HepG2 (cell line): ENCODE data around the gene TTLL1. TPM values are rescaled to one million over a fixed set of nuclear protein-coding genes. Genes with fewer than 3 reads are reported as not detected.
A peak's percentile ranks its signal among the peaks of the same experiment; 100 is the strongest.

Experiments
- CENPT ChIP-seq: sonication (generic); formaldehyde crosslinking; IDR thresholded peaks from 2 replicates; pipeline ENCODE4 v1.8.0; 2022; ENCODE audit warnings: low read depth, mild to moderate bottlenecking, moderate library complexity, missing genetic modification reagents
- RAD21 ChIP-seq: fragments of 450-650 bp; formaldehyde crosslinking; IDR thresholded peaks from 2 replicates; pipeline ENCODE4 v1.5.0; 2020; ENCODE audit warnings: mild to moderate bottlenecking
- RFX3 ChIP-seq: IDR thresholded peaks from 2 replicates; pipeline ENCODE4 v1.6.1; 2016; ENCODE audit warnings: missing biosample characterization, missing genetic modification reagents
- SMC3 ChIP-seq: IDR thresholded peaks from 2 replicates; pipeline ENCODE4 v1.6.1; 2011; ENCODE audit warnings: low read length, improper control_type of control experiment
- ZBTB38 ChIP-seq: sonication (generic); formaldehyde crosslinking; IDR thresholded peaks from 2 replicates; pipeline ENCODE4 v1.5.1; 2020; ENCODE audit warnings: mild to moderate bottlenecking, missing genetic modification reagents
- ZNF124 ChIP-seq: sonication (generic); formaldehyde crosslinking; IDR thresholded peaks from 2 replicates; pipeline ENCODE4 v1.4.0; 2020; ENCODE audit warnings: missing genetic modification reagents
- polyA plus RNA-seq, 8 experiments: library from polyadenylated mRNA; depleted of rRNA in 3 of 8; stranded (reverse) in 7 of 8; unstranded in 1 of 8; fragments of >200 nt; fragmentation: Illumina TruSeq in 4 of 8; extraction: Trizol in 4 of 8; gene quantifications; 2 replicates each; pipeline versions ENCODE4 v1.2.1 to v1.2.3, GENCODE V29; 2011 to 2016; ENCODE audit warnings: low read depth in 4 of 8, missing spikeins in 1 of 8, mixed read lengths in 1 of 8; ENCODE audit not compliant: insufficient read depth in 1 of 8
- total RNA-seq, 5 experiments: library from RNA; depleted of rRNA; stranded (reverse); fragments of >200 nt; fragmentation: Illumina TruSeq; extraction: Trizol; gene quantifications; 2 replicates each; pipeline ENCODE4 v1.2.3, GENCODE V29; 2016; ENCODE audit warnings: low read depth in 1 of 5
- TF ChIP-seq, protein P1 (sequence below): sonication (generic); formaldehyde crosslinking; IDR thresholded peaks from 2 replicates; pipeline ENCODE4 v1.9.0; 2021; ENCODE audit warnings: missing genetic modification reagents, mild to moderate bottlenecking, borderline replicate concordance

TTLL1 gene
- total and polyA plus RNA-seq, 2 of the 13 experiments (the other 11 are each of a cell fraction or from before 2014, with no cell fraction given) = 1.6 to 5.3 TPM

DNA sequence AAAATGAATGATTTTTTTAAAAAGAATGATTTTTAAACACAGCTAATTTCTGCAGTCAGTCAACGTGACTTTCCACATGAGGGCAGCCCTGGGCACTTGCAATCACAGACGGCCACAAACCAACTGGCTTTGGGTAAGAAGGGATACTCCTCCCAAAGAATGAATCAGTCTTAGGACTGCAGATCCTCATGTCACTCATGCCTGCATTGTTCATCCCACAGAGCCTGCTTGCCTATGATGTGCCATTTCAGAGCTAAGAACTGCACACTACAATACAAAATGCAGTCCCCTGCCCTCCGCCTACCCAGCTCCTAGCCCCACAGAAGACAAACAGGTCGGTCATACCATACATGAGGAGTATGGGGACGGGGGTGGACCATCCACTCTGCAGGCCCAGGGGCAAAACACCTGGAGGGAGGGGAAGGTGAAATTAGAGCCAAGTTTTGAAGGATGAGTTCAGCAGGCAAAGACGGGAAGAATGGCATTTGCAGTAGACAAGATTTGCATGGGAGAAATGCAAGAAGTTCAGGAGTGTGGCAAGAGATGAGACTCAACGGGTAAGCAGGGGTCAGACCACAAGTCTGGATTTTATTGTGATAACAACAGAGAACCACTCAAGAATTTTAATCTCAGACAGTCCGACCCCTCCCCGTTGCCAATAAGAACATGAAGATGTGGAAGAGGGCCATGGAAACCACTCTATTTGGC, 98.9 kb downstream of the TTLL1 start (continued):
- TF ChIP-seq RAD21 (CRISPR knock-in tag) (peak; percentile 37; the same call in 1 of the 2 replicates), SMC3 (peak; percentile 51; the same call in 1 of the 2 replicates), ZBTB38 (CRISPR knock-in tag) (no peak), RFX3 (CRISPR knock-in tag) (no peak), ZNF124 (CRISPR knock-in tag) (no peak), CENPT (CRISPR knock-in tag) (no peak)
- TF ChIP-seq, protein P1, sequence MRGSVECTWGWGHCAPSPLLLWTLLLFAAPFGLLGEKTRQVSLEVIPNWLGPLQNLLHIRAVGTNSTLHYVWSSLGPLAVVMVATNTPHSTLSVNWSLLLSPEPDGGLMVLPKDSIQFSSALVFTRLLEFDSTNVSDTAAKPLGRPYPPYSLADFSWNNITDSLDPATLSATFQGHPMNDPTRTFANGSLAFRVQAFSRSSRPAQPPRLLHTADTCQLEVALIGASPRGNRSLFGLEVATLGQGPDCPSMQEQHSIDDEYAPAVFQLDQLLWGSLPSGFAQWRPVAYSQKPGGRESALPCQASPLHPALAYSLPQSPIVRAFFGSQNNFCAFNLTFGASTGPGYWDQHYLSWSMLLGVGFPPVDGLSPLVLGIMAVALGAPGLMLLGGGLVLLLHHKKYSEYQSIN = no peak

Other genes starting within 250 kb of the TTLL1 start
- gene ARFGAP3, start 232.1 kb downstream of the TTLL1 start, total RNA-seq (2016; rRNA removed; fragmentation: Illumina TruSeq; extraction: Trizol) = 41.7 and 66.7 TPM in 2 replicates
- 51.0 and 61.6 TPM in 2 replicates for gene ARFGAP3, start 232.1 kb downstream of the TTLL1 start, polyA plus RNA-seq (2011; rRNA removed)
- gene PACSIN2, start 74.2 kb downstream of the TTLL1 start, total RNA-seq (2016; rRNA removed; fragmentation: Illumina TruSeq; extraction: Trizol) = 54.1 and 65.1 TPM in 2 replicates
- gene PACSIN2, start 74.2 kb downstream of the TTLL1 start, polyA plus RNA-seq (2011; rRNA removed) = 64.1 and 68.8 TPM in 2 replicates
- 0.66 and 0.80 TPM in 2 replicates for gene BIK, start 21.4 kb upstream of the TTLL1 start, total RNA-seq (2016; rRNA removed; fragmentation: Illumina TruSeq; extraction: Trizol)
- gene BIK, start 21.4 kb upstream of the TTLL1 start, polyA plus RNA-seq (2011; rRNA removed) = 0.27 and 0.54 TPM in 2 replicates
- 16.7 and 19.3 TPM in 2 replicates for gene MCAT, start 54.0 kb upstream of the TTLL1 start, total RNA-seq (2016; rRNA removed; fragmentation: Illumina TruSeq; extraction: Trizol)
- gene MCAT, start 54.0 kb upstream of the TTLL1 start, polyA plus RNA-seq (2011; rRNA removed) = 9.3 and 10.4 TPM in 2 replicates
- gene TSPO, start 62.2 kb upstream of the TTLL1 start, total RNA-seq (2016; rRNA removed; fragmentation: Illumina TruSeq; extraction: Trizol) = 0.32 and 0.46 TPM in 2 replicates
- 1.4 and 2.2 TPM in 2 replicates for gene TSPO, start 62.2 kb upstream of the TTLL1 start, polyA plus RNA-seq (2011; rRNA removed)
- 34.1 and 38.1 TPM in 2 replicates for gene TTLL12, start 97.7 kb upstream of the TTLL1 start, total RNA-seq (2016; rRNA removed; fragmentation: Illumina TruSeq; extraction: Trizol)
- 11.9 and 16.9 TPM in 2 replicates for gene TTLL12, start 97.7 kb upstream of the TTLL1 start, polyA plus RNA-seq (2011; rRNA removed)